Neural progenitor cell (in vitro differentiated cells): ENCODE data around the gene MOG. TPM values are rescaled to one million over a fixed set of nuclear protein-coding genes. Genes with fewer than 3 reads are reported as not detected.

Source experiments
- DNase-seq: peaks from one replicate; pipeline ENCODE4 v3.0.0-alpha.2; 2016; ENCODE audit warnings: low spot score
- H2AFZ ChIP-seq: fragments of 200-600 bp; sonication (generic); replicated peaks from 2 replicates; pipeline ENCODE4 v1.6.1; 2016; ENCODE audit warnings: antibody characterized with exemption
- H3F3A ChIP-seq: fragments of 200-600 bp; sonication (generic); 2 replicates; pipeline ENCODE4 v1.6.1; 2016; ENCODE audit warnings: antibody characterized with exemption, low read depth
- H3K27ac ChIP-seq: fragments of 200-600 bp; sonication (generic); 2 replicates; pipeline ENCODE4 v1.5.1; 2016; ENCODE audit warnings: mild to moderate bottlenecking
- H3K27me3 ChIP-seq: fragments of 200-600 bp; sonication (generic); 2 replicates; pipeline ENCODE4 v1.6.1; 2016; ENCODE audit warnings: mild to moderate bottlenecking, moderate library complexity
- H3K36me3 ChIP-seq: fragments of 200-600 bp; sonication (generic); 2 replicates; pipeline ENCODE4 v1.5.1; 2016
- H3K4me1 ChIP-seq: fragments of 200-600 bp; sonication (generic); 2 replicates; pipeline ENCODE4 v1.6.1; 2016; ENCODE audit warnings: mixed run types
- H3K4me2 ChIP-seq: fragments of 200-600 bp; sonication (generic); 2 replicates; pipeline ENCODE4 v1.6.1; 2016
- H3K4me3 ChIP-seq: fragments of 200-600 bp; sonication (generic); 2 replicates; pipeline ENCODE4 v1.5.1; 2016
- H3K79me2 ChIP-seq: fragments of 200-600 bp; sonication (generic); 2 replicates; pipeline ENCODE4 v1.6.1; 2016; ENCODE audit warnings: low read depth
- H3K9ac ChIP-seq: fragments of 200-600 bp; sonication (generic); 2 replicates; pipeline ENCODE4 v1.6.1; 2016
- H3K9me3 ChIP-seq: fragments of 200-600 bp; sonication (generic); 2 replicates; pipeline ENCODE4 v1.5.1; 2016; ENCODE audit warnings: low read depth
- H4K20me1 ChIP-seq: fragments of 200-600 bp; sonication (generic); 2 replicates; pipeline ENCODE4 v1.6.1; 2016; ENCODE audit warnings: low read depth
- H3K27ac Mint-ChIP-seq: 3 replicates; pipeline ENCODE4 v1.8.0; 2021; ENCODE audit warnings: mixed read lengths
- H3K27me3 Mint-ChIP-seq: 2 replicates; pipeline ENCODE4 v1.8.0; 2022; ENCODE audit warnings: low read depth, mild to moderate bottlenecking, inconsistent platforms, moderate library complexity, mixed read lengths; ENCODE audit not compliant: insufficient read depth
- H3K36me3 Mint-ChIP-seq: 3 replicates; pipeline ENCODE4 v1.8.0; 2021; ENCODE audit warnings: mixed read lengths
- H3K4me1 Mint-ChIP-seq: 3 replicates; pipeline ENCODE4 v1.8.0; 2021; ENCODE audit warnings: mixed read lengths
- H3K4me3 Mint-ChIP-seq: 3 replicates; pipeline ENCODE4 v1.8.0; 2021; ENCODE audit warnings: mild to moderate bottlenecking, moderate library complexity, mixed read lengths
- H3K9me3 Mint-ChIP-seq: 3 replicates; pipeline ENCODE4 v1.8.0; 2020; ENCODE audit warnings: mixed read lengths
- CTCF ChIP-seq: fragments of 200-600 bp; sonication (generic); IDR thresholded peaks from 2 replicates; pipeline ENCODE4 v1.5.1; 2017; ENCODE audit warnings: antibody characterized with exemption, mild to moderate bottlenecking
- EZH2 ChIP-seq: fragments of 200-600 bp; sonication (generic); IDR thresholded peaks from 2 replicates; pipeline ENCODE4 v1.6.1; 2017; ENCODE audit warnings: antibody characterized with exemption, mild to moderate bottlenecking, moderate library complexity
- EZH2phosphoT487 ChIP-seq: fragments of 200-600 bp; sonication (generic); IDR thresholded peaks from 2 replicates; pipeline ENCODE4 v1.6.1; 2017; ENCODE audit warnings: antibody characterized with exemption
- total RNA-seq: library from RNA; depleted of rRNA; stranded (reverse); fragments of >200 nt; gene quantifications from 2 replicates; pipeline ENCODE4 v1.2.3, GENCODE V29; 2015; ENCODE audit warnings: low replicate concordance

Gene MOG
- total RNA-seq, 1 donor from 2014 or later: not detected

GRCh38 chr6:29681811-29682210, 24.9 kb downstream of the MOG start:
- Histone ChIP-seq H3K9me3 (no peaks in the 10 kb centered on the region), H3K27me3 (no peaks in the 10 kb centered on the region), H3K4me1 (peaks cover 6% of the 10 kb centered on the region), H3K36me3 (no peaks in the 10 kb centered on the region), H3K9ac (no peak overlapping the region), H3K79me2 (no peaks in the 10 kb centered on the region), H3K4me2 (no peak overlapping the region), H3F3A (no peaks in the 10 kb centered on the region), H3K27ac (no peak overlapping the region), H4K20me1 (no peaks in the 10 kb centered on the region), H3K4me3 (no peak overlapping the region), H2AFZ (no peak overlapping the region)
- TF ChIP-seq EZH2 (no peak), EZH2phosphoT487 (no peak), CTCF (no peak)
- no peaks in the 10 kb centered on the region for H3K27me3 Mint-ChIP-seq
- peaks cover 2% of the 10 kb centered on the region for H3K4me1 Mint-ChIP-seq
- H3K27ac Mint-ChIP-seq: no peak overlapping the region
- no peak for DNase-seq
- no peak overlapping the region for H3K4me3 Mint-ChIP-seq
- H3K9me3 Mint-ChIP-seq: peaks cover 3% of the 10 kb centered on the region
- H3K36me3 Mint-ChIP-seq: no peaks in the 10 kb centered on the region

- Histone ChIP-seq H3K4me1 (no peaks in the 10 kb centered on the region), H3K27me3 (no peaks in the 10 kb centered on the region), H3K4me3 (no peak overlapping the region), H3K9ac (no peak overlapping the region), H3K79me2 (no peaks in the 10 kb centered on the region), H3K27ac (no peak overlapping the region), H3K4me2 (no peak overlapping the region), H3F3A (no peaks in the 10 kb centered on the region), H2AFZ (peak overlapping the region; percentile 53), H3K9me3 (no peaks in the 10 kb centered on the region), H3K36me3 (no peaks in the 10 kb centered on the region), H4K20me1 (no peaks in the 10 kb centered on the region)
- H3K27ac Mint-ChIP-seq: no peak overlapping the region
- peak; percentile 68 for DNase-seq
- TF ChIP-seq EZH2: no peak
- peak; percentile 65 for TF ChIP-seq CTCF
- no peak for TF ChIP-seq EZH2phosphoT487
- H3K4me1 Mint-ChIP-seq: no peaks in the 10 kb centered on the region
- no peaks in the 10 kb centered on the region for H3K36me3 Mint-ChIP-seq
- no peak overlapping the region for H3K4me3 Mint-ChIP-seq
- H3K9me3 Mint-ChIP-seq: peaks cover 3% of the 10 kb centered on the region
- H3K27me3 Mint-ChIP-seq: no peaks in the 10 kb centered on the region
These were observed 28.9 kb downstream of the MOG start for GRCh38 chr6:29685718-29686326.

- H3K4me1 Mint-ChIP-seq: no peaks in the 10 kb centered on the region
- H3K9me3 ChIP-seq: no peaks in the 10 kb centered on the region
- DNase-seq: no peak
- H3K36me3 ChIP-seq: no peaks in the 10 kb centered on the region
- H3K4me3 Mint-ChIP-seq: no peak overlapping the region
- TF ChIP-seq CTCF (no peak), EZH2phosphoT487 (no peak), EZH2 (no peak)
- H3K4me1 ChIP-seq: no peaks in the 10 kb centered on the region
- no peaks in the 10 kb centered on the region for H3K79me2 ChIP-seq
- H3K9ac ChIP-seq: no peak overlapping the region
- H2AFZ ChIP-seq: no peak overlapping the region
- H3K27me3 Mint-ChIP-seq: no peaks in the 10 kb centered on the region
- no peak overlapping the region for H3K27ac Mint-ChIP-seq
- H3K36me3 Mint-ChIP-seq: no peaks in the 10 kb centered on the region
- no peaks in the 10 kb centered on the region for H3F3A ChIP-seq
- no peak overlapping the region for H3K4me2 ChIP-seq
- H3K27me3 ChIP-seq: no peaks in the 10 kb centered on the region
- H3K4me3 ChIP-seq: no peak overlapping the region
- peaks cover 11% of the 10 kb centered on the region for H3K9me3 Mint-ChIP-seq
- H4K20me1 ChIP-seq: no peaks in the 10 kb centered on the region
- H3K27ac ChIP-seq: no peak overlapping the region
These were observed 37.7 kb downstream of the MOG start for GRCh38 chr6:29694637-29695036.
